ENCODE results near the gene SPATA9.

- no peak for TF ChIP-seq CTCF (IDR thresholded peaks at IDR 0.05)
- TF ChIP-seq POLR2AphosphoS5 (IDR thresholded peaks at IDR 0.05; ENCODE audit: low read depth, low read length): no peak
- no peak for TF ChIP-seq TAF1 (IDR thresholded peaks at IDR 0.05; ENCODE audit: borderline replicate concordance, low read depth, low read length)
- no peak for TF ChIP-seq YY1 (IDR thresholded peaks at IDR 0.05; ENCODE audit: low read depth)
- TF ChIP-seq GABPA (IDR thresholded peaks at IDR 0.05; ENCODE audit: low read depth): no peak
- no peak for TF ChIP-seq RCOR1 (IDR thresholded peaks at IDR 0.05; ENCODE audit: low read length)
- no peak for TF ChIP-seq JUND (IDR thresholded peaks at IDR 0.05)
- no peak for TF ChIP-seq RAD21 (IDR thresholded peaks at IDR 0.05; ENCODE audit: low read length)
- no peak for TF ChIP-seq SMC3 (IDR thresholded peaks at IDR 0.05; ENCODE audit: low read depth, low read length)
- no peak for TF ChIP-seq TCF12 (IDR thresholded peaks at IDR 0.05)
Measured at GRCh38 chr5:95619514-95620029, 63.2 kb downstream of the SPATA9 start.
